CD1c-positive myeloid dendritic cell (primary cell): ENCODE measurements around the gene POU6F2.
"Not testable (repeated sequence)": the region's sequence is repeated elsewhere in the genome, so short reads cannot be mapped to it uniquely, and the experiment has no call there.

Experiments
- DNase-seq: peaks from one replicate; pipeline ENCODE4 v3.0.0-alpha.2; 2016; ENCODE audit errors: extremely low spot score

Gene POU6F2

GRCh38 chr7:39001595-39001994 is 23.9 kb downstream of the POU6F2 start:
- no peak for DNase-seq

- no peak for DNase-seq
These were observed 25.0 kb downstream of the POU6F2 start for GRCh38 chr7:39002755-39003154.

- DNase-seq: no peak
These were observed 27.3 kb downstream of the POU6F2 start for GRCh38 chr7:39005036-39005435.

GRCh38 chr7:39005461-39005860 is 27.8 kb downstream of the POU6F2 start:
- no peak for DNase-seq

DNA sequence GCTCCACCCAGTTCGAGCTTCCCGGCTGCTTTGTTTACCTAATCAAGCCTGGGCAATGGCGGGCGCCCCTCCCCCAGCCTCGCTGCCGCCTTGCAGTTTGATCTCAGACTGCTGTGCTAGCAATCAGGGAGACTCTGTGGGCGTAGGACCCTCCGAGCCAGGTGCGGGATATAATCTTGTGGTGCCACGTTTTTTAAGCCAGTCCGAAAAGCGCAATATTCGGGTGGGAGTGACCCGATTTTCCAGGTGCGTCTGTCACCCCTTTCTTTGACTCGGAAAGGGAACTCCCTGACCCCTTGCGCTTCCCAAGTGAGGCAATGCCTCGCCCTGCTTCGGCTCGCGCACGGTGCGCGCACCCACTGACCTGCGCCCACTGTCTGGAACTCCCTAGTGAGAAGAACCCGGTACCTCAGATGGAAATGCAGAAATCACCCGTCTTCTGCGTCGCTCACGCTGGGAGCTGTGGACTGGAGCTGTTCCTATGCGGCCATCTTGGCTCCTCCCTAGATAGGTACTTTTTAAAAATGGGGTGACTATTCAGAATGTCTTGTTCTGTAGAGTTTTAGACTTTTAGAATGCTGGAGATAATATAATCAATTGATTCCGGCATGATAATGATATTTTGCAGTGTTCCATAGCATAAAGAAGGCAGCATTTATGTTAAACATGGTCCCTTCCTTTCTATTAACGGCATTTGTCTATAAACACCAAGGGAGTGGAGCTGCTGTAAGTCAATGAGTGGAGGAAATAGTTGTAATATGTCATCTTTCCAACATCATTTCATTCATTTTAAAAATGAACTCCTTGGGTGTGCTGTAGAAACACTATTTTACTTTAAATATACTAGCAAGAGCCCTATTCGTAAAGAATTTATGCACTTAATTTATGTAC is 35.6 kb downstream of the POU6F2 start:
- DNase-seq: not testable (repeated sequence)

- DNase-seq: no peak
These were observed 38.9 kb downstream of the POU6F2 start for GRCh38 chr7:39016609-39017008.

DNA sequence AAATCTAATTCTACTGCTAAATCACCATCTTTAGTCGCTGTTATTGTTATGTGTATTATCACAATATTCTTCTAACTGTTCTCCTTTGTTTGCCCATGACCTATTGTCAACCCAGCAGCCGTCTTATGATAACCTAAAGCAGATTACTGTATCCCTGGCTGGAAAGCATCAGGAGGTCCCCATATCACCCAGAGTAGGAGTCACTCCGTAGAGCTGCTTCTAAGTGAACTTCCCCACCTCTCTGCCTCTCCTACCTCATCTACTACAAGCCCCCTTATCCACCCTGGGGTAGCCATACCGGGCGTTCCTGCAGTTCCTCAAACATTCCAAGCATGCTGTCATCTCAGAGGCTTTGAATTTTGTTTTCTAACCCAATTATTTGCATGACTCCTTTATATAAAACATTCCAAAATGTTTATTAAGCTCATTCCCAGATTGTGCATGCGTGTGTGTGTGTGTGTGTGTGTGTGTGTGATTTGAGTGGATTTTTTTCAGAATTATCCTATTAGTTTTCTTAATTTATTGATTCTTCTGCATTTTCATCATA is 39.7 kb downstream of the POU6F2 start:
- no peak for DNase-seq

DNA sequence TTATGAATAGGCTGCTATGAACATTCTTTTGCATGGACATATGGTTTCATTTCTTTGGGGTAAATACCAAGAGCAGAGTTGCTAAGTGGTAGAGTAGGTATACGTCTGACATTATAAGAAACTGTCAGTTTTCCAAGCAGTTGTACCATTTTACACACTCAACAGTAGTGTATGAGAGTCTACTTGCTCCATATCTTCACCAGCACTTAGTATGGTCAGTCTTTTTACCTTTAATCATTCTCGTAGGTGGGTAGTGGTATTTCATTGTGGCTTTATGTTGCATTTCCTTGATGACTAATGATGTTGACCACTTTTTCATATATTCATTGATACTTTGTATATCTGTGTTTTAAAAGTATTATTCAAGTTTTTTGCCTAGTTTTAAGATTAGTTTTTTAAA is 45.1 kb downstream of the POU6F2 start:
- DNase-seq: no peak

- DNase-seq: no peak
These were observed 49.8 kb downstream of the POU6F2 start for GRCh38 chr7:39027491-39027890.

DNA sequence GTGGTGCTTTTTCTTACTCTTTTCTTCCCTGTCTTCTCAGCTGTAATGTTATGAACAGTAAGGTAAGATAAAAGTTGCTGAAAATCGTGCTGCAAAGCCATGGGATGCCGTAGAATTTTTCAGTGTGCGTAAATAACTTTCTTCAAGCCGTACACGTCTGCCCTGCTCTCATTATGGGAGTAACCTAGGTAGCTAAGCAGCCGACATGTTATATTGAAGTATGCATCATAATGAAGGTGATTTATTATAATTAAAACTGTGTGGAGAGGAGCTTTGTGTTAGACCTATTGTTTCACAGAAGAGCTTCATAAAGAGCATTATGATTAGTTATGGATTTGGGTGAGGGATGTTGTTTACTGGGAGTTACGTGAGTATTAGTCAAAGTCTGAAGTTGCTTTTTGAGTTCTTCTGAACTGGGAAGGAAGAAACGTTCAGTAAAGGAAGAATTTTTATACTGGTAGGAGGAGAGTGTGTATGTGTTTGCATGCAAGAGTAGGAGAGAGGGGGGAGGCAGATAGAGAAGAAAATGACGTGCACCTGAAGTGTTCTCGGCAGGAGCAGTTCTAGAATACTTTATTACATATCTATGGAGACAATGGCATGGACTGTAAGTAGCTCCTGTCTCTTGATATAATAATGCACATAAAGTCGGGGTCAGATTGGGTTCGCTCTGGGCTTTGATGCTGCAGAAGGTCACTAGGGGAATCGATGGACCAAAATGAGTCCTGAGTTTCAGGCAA is 56.3 kb downstream of the POU6F2 start:
- no peak for DNase-seq

- DNase-seq: no peak
These were observed 57.4 kb downstream of the POU6F2 start for GRCh38 chr7:39035156-39035555.

DNA sequence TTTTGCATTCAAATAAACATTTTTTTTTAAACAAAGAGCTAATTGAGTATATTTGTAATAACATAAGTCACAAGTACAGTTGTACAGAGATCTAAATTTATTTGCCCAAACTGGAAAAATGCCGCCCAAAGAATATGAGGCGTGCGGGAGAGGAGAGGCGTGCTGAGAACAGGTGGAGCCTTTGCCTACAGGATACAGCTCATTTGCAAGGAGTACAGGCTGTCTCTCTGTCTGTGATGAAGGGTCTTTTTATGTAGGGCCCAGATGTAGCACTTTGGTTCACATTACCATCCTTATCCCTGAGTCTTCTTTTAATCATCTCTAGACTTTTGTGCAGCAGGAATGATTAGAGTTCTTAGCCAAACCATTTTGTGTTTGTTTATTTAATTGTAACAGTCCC is 58.2 kb downstream of the POU6F2 start:
- DNase-seq: no peak

DNA sequence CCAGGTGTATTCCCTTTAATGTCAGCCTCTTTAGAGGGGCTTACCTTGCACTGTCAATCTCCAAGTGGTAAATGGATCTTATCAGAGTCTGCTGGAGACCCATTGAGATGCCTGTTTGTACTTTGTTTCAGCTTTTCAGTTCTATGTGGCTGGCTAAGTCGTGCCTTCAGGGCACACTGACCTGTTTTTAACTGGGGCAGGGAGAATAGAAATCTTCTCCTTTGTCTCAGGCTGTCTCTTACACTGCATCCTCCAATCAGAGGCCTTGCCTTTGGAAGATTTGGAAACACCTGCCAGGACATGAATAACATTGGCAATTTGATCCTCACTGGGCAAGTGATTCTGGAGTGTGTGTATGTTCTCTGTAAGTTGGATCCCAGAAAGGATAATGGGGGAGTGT is 65.0 kb downstream of the POU6F2 start:
- DNase-seq: no peak

GRCh38 chr7:39043531-39043930 is 65.8 kb downstream of the POU6F2 start:
- no peak for DNase-seq

DNA sequence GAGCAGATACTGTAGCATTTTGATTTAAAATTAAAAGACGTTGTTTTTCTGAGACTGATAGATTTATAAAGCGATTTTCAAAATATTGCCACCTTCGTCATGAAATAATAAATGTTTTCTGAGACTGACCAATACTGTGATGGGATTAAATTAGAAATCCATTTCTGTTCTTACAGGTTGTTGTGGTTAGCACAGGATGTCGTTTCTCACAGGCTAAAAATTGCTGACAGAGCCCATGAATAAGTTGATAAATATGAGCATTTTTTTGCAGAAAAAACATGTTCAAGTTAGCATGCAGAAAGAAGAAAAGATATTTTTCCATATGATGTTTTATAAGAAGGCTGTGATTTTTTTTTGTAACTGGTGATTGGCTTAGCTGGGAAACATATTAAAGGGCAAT is 66.8 kb downstream of the POU6F2 start:
- DNase-seq: no peak

GRCh38 chr7:39045231-39045630 is 67.5 kb downstream of the POU6F2 start:
- DNase-seq: no peak

DNA sequence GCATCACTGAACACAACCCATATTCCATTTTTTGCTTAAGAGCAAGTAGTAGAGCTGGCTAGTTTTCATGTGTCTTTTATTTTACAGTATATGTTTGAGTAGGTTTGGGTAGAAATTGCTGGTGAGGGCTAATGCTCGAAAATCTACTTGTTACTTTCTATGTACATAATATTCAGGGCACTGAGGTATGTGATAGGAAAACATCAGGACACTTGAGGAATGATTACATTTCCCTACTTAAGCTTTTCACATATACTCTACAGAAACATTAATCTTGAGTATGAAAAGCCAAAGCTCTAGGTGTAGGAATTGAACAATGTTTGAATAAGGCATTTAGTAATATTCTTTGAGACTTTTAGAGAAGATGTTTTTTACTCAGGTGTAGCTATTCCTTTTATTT is 73.6 kb downstream of the POU6F2 start:
- no peak for DNase-seq

GRCh38 chr7:39051707-39052106 is 74.0 kb downstream of the POU6F2 start:
- no peak for DNase-seq

- no peak for DNase-seq
These were observed 77.0 kb downstream of the POU6F2 start for GRCh38 chr7:39054731-39055130.

GRCh38 chr7:39056153-39056552 is 78.4 kb downstream of the POU6F2 start:
- DNase-seq: no peak

DNA sequence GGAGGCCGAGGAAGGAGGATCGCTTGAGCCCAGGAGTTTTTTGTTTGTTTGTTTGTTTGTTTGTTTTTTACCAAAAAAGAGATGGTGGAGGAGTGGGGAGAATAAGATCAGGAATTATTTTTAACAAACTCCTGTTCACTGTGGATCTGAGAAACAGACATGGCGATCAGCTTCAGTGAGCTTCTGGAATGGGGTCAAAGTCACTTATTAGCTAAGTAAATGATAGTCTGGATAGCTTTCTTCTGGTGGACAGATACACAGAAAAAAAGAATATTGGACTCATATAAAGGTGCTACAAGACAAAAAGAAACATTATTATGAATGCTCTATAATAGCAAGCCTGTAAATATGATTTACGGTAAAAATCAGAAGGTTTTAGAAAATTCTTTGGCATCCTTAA is 85.1 kb downstream of the POU6F2 start:
- DNase-seq: no peak

DNA sequence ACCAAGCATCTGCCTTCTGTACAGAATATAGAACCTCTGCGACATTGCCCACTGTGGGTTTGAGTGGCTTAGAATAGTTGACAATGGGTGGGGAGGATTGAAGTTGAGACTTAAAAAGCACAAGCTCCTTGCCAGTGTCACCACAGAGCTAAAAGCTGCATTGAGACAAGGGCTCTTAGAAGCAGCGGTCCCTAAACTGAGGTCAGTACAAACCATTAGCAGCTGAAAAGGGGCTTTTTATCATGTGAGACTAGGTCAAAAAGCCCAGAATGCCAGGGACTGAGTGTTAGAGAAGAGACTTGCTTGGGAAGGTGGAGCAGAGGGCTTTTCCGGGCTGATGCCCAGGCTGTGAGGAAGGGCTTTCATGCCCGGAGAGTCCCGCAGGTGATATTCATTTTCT is 91.3 kb downstream of the POU6F2 start:
- DNase-seq: no peak
